Measurements from ENCODE around the gene PPP4C. TPM values are rescaled to one million over a fixed set of nuclear protein-coding genes. Genes with fewer than 3 reads are reported as not detected.
"Not testable (repeated sequence)": the region's sequence is repeated elsewhere in the genome, so short reads cannot be mapped to it uniquely, and the experiment has no call there.

The PPP4C gene
- total and polyA plus RNA-seq, 2 donors from 2014 or later, result 78.8 to 107 TPM

DNA sequence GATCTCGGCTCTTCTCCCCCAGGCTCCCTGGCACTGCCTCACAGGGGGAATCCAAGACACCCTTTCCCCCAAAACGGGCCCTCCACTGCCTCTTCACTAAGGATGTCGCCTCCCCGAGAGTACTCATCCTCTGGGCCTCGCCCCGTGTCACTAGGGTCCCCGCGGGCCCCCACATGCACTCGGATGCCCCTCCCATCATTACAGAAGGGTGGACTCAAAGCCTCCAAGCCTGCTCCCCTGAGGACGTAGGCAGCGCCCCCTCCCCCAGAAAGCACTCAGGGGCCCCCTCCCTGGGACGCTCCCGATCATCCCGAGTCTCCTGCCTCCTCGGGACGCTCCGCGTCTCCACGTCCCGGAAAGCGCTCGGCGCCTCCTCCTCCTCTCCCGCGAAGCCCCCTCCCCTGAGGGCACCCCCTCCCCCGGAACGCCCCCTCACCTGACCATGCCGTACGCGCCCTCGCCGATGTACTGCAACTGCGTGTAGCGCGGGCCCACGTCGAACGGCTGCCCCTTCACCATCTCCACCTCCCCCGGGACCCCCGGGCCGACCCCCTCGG is 46.9 kb downstream of the PPP4C start:
- FAIRE-seq (no peak), DNase-seq (peak in 2 of 5 donors; percentile 64 to 80)
- H3K9ac ChIP-seq (ENCODE audit: low read length in 3 of 3), result peak overlapping the region; percentile 42 to 86 (median 49)
- H3K27ac ChIP-seq (ENCODE audit: low read depth in 2 of 2, low read length in 2 of 2), result peak overlapping the region; percentile 83 to 91
- H3K36me3 ChIP-seq (ENCODE audit: control insufficient read depth in 2 of 3, insufficient read depth in 3 of 3, low read length in 3 of 3), result peaks cover 3 to 16% (median 4%) of the 10 kb centered on the region in 3 donors
- peak overlapping the region; percentile 64 to 80 (median 76) for H3K4me3 ChIP-seq (ENCODE audit: low read length in 3 of 3)
- no peaks in the 10 kb centered on the region for H3K27me3 ChIP-seq (ENCODE audit: control insufficient read depth, insufficient read depth, low read length)
- H3K4me1 ChIP-seq (ENCODE audit: control insufficient read depth in 2 of 3, insufficient read depth in 2 of 3, low read depth in 1 of 3, low read length in 3 of 3), result peaks cover 0 to 4% (median 0%) of the 10 kb centered on the region in 3 donors
- intact Hi-C loops (cut with DNase I), result no loop called here
- TF ChIP-seq, protein P1, sequence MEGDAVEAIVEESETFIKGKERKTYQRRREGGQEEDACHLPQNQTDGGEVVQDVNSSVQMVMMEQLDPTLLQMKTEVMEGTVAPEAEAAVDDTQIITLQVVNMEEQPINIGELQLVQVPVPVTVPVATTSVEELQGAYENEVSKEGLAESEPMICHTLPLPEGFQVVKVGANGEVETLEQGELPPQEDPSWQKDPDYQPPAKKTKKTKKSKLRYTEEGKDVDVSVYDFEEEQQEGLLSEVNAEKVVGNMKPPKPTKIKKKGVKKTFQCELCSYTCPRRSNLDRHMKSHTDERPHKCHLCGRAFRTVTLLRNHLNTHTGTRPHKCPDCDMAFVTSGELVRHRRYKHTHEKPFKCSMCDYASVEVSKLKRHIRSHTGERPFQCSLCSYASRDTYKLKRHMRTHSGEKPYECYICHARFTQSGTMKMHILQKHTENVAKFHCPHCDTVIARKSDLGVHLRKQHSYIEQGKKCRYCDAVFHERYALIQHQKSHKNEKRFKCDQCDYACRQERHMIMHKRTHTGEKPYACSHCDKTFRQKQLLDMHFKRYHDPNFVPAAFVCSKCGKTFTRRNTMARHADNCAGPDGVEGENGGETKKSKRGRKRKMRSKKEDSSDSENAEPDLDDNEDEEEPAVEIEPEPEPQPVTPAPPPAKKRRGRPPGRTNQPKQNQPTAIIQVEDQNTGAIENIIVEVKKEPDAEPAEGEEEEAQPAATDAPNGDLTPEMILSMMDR (IDR thresholded peaks at IDR 0.05; ENCODE audit: borderline replicate concordance, extremely low read depth, insufficient read depth), result no peak
- H3K9me3 ChIP-seq (ENCODE audit: control insufficient read depth in 2 of 3, insufficient read depth in 1 of 3, low read length in 3 of 3), result no peaks in the 10 kb centered on the region

DNA sequence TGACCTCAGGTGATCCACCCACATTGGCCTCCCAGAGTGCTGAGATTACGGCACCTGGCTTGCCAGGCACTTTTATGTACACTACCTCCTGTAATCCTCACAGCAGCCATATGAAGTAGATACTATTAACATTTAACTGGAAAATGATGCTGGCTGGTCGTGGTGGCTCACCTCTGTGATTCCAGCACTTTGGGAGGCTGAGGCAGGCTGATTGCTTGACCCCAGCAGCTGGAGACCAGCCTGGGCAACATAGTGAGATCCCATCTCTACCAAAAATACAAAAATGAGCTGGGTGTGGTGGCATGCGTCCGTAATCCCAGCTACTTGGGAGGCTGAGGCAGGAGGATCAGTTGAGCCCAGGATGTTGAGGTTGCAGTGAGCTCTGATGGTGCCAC is 49.2 kb downstream of the PPP4C start:
- no peak overlapping the region for H3K4me3 ChIP-seq (ENCODE audit: low read length in 3 of 3)
- no peaks in the 10 kb centered on the region for H3K27me3 ChIP-seq (ENCODE audit: control insufficient read depth, insufficient read depth, low read length)
- H3K36me3 ChIP-seq (ENCODE audit: control insufficient read depth in 2 of 3, insufficient read depth in 3 of 3, low read length in 3 of 3), result no peaks in the 10 kb centered on the region
- peak in 1 of 5 donors; percentile 10 for DNase-seq
- TF ChIP-seq, protein P1 (IDR thresholded peaks at IDR 0.05; ENCODE audit: borderline replicate concordance, extremely low read depth, insufficient read depth), result no peak
- intact Hi-C loops (cut with DNase I), result no loop called here
- no peak overlapping the region for H3K9ac ChIP-seq (ENCODE audit: low read length in 3 of 3)
- H3K4me1 ChIP-seq (ENCODE audit: control insufficient read depth in 2 of 3, insufficient read depth in 2 of 3, low read depth in 1 of 3, low read length in 3 of 3), result peaks cover 0 to 4% (median 0%) of the 10 kb centered on the region in 3 donors
- no peak for FAIRE-seq
- no peak overlapping the region for H3K27ac ChIP-seq (ENCODE audit: low read depth in 2 of 2, low read length in 2 of 2)
- no peaks in the 10 kb centered on the region for H3K9me3 ChIP-seq (ENCODE audit: control insufficient read depth in 2 of 3, insufficient read depth in 1 of 3, low read length in 3 of 3)

DNA sequence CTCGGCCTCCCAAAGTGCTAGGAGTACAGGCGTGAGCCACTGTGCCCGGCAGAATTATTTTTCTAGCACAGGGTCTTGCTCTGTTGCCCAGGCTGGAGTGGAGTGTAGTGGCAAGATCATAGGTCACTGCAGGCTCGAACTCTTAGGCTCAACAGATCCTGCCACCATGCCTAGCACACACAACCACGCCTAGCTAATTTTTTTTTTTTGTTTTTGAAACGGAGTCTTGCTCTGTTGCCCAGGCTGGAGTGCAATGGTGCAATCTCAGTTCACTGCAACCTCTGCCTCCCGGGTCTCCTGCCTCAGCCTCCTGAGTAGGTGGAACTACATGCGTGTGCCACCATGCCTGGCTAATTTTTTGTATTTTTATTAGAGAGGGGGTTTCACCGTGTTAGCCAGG is 49.9 kb downstream of the PPP4C start:
- H3K36me3 ChIP-seq (ENCODE audit: control insufficient read depth in 2 of 3, insufficient read depth in 3 of 3, low read length in 3 of 3); H3K27me3 ChIP-seq (ENCODE audit: control insufficient read depth, insufficient read depth, low read length); H3K27ac ChIP-seq (ENCODE audit: low read depth in 2 of 2, low read length in 2 of 2); H3K9ac ChIP-seq (ENCODE audit: low read length in 3 of 3); DNase-seq; H3K4me1 ChIP-seq (ENCODE audit: control insufficient read depth in 2 of 3, insufficient read depth in 2 of 3, low read depth in 1 of 3, low read length in 3 of 3); H3K4me3 ChIP-seq (ENCODE audit: low read length in 3 of 3); FAIRE-seq; H3K9me3 ChIP-seq (ENCODE audit: control insufficient read depth in 2 of 3, insufficient read depth in 1 of 3, low read length in 3 of 3); intact Hi-C loops (cut with DNase I): not testable (repeated sequence)

DNA sequence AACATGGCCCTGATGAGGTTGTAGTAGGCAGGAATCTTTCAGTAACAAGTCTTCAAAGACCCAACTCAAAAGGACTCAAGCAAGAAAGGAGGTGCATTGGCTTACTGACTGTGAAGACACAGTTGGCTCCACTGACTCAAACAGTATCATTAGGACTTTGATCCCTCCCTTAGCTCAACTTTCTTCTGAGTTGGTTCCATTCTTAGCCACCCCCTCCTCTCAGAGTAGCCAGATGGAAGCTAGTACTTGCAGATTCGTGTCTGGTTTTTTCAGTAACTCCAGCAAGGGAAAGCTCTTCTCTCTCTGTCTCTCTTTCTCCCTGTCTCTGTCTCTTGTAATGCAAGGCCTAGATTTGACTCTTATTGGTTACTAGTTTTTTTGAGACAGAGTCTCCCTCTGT is 52.2 kb downstream of the PPP4C start:
- DNase-seq (no peak), FAIRE-seq (no peak)
- TF ChIP-seq, protein P1 (IDR thresholded peaks at IDR 0.05; ENCODE audit: borderline replicate concordance, extremely low read depth, insufficient read depth), result no peak
- Histone ChIP-seq H3K9ac (ENCODE audit: low read length in 3 of 3) (no peak overlapping the region), H3K4me1 (ENCODE audit: control insufficient read depth in 2 of 3, insufficient read depth in 2 of 3, low read depth in 1 of 3, low read length in 3 of 3) (no peaks in the 10 kb centered on the region), H3K36me3 (ENCODE audit: control insufficient read depth in 2 of 3, insufficient read depth in 3 of 3, low read length in 3 of 3) (no peaks in the 10 kb centered on the region), H3K9me3 (ENCODE audit: control insufficient read depth in 2 of 3, insufficient read depth in 1 of 3, low read length in 3 of 3) (no peaks in the 10 kb centered on the region), H3K27me3 (ENCODE audit: control insufficient read depth, insufficient read depth, low read length) (no peaks in the 10 kb centered on the region), H3K4me3 (ENCODE audit: low read length in 3 of 3) (no peak overlapping the region), H3K27ac (ENCODE audit: low read depth in 2 of 2, low read length in 2 of 2) (no peak overlapping the region)
- intact Hi-C loops (cut with DNase I), result no loop called here

All from kidney (tissue), 14 donors.